PC-3 (cell line): Measurements from ENCODE around the gene EDN2. TPM values are rescaled to one million over a fixed set of nuclear protein-coding genes. Genes with fewer than 3 reads are reported as not detected.

Experiments
- ATAC-seq: fragments of 200-7000 bp; cut with Tn5 transposase; 2 replicates; pipeline ENCODE4 v1.9.1; 2020; ENCODE audit warnings: mild to moderate bottlenecking, moderate library complexity
- BruUV-seq: library from RNA; stranded (reverse); fragments of 400-500 nt; replicated peaks from 2 replicates; lab custom pipeline; 2021; lab: Mats Ljungman, UMichigan
- CTCF ChIA-PET: fragments of 300-600 bp; sonication (Branson Sonifier 250); formaldehyde crosslinking; loops from one replicate; lab custom pipeline; 2022; ENCODE audit warnings: antibody characterized with exemption; lab: Charles Lee
- POLR2A ChIA-PET: fragments of 300-600 bp; sonication (Branson Sonifier 250); formaldehyde crosslinking; loops from one replicate; lab custom pipeline; 2022; ENCODE audit warnings: antibody characterized with exemption; ENCODE audit not compliant: unreplicated experiment; lab: Charles Lee
- DNase-seq: peaks from one replicate; pipeline ENCODE4 v3.0.0-alpha.2; 2015
- H2AFZ ChIP-seq: fragments of 300-600 bp; sonication (generic); 2 replicates; pipeline ENCODE4 v1.6.0; 2016; ENCODE audit warnings: antibody characterized with exemption, low read length
- H3F3A ChIP-seq: fragments of 300-600 bp; sonication (generic); one replicate; pipeline ENCODE4 v1.6.0; 2017; ENCODE audit warnings: antibody characterized with exemption, low read length, control low read depth, mild to moderate bottlenecking; ENCODE audit not compliant: unreplicated experiment
- H3K27ac ChIP-seq: fragments of 300-600 bp; sonication (generic); 2 replicates; pipeline ENCODE4 v1.5.1; 2016; ENCODE audit warnings: mild to moderate bottlenecking, low read length
- H3K27me3 ChIP-seq: fragments of 300-600 bp; sonication (generic); 2 replicates; pipeline ENCODE4 v1.6.1; 2016; ENCODE audit warnings: low read length, mixed read lengths
- H3K36me3 ChIP-seq: fragments of 300-600 bp; sonication (generic); 2 replicates; pipeline ENCODE4 v1.6.1; 2016; ENCODE audit warnings: low read depth, mixed run types, low read length, mixed read lengths
- H3K4me1 ChIP-seq: fragments of 300-600 bp; sonication (generic); 2 replicates; pipeline ENCODE4 v1.5.1; 2016; ENCODE audit warnings: low read length; ENCODE audit not compliant: insufficient read depth
- H3K4me2 ChIP-seq: fragments of 300-600 bp; sonication (generic); 2 replicates; pipeline ENCODE4 v1.6.0; 2016; ENCODE audit warnings: low read length
- H3K4me3 ChIP-seq: fragments of 300-600 bp; sonication (generic); 2 replicates; pipeline ENCODE4 v1.5.1; 2016; ENCODE audit warnings: mild to moderate bottlenecking, low read length, mixed read lengths
- H3K79me2 ChIP-seq: fragments of 300-600 bp; sonication (generic); 2 replicates; pipeline ENCODE4 v1.6.1; 2017; ENCODE audit warnings: low read length, mixed read lengths
- H3K9ac ChIP-seq: fragments of 300-600 bp; sonication (generic); 2 replicates; pipeline ENCODE4 v1.6.0; 2016; ENCODE audit warnings: mild to moderate bottlenecking, low read length
- H3K9me2 ChIP-seq: fragments of 300-600 bp; sonication (generic); replicated peaks from 2 replicates; pipeline ENCODE4 v1.6.1; 2016; ENCODE audit warnings: mixed run types, low read length, mixed read lengths
- H3K9me3 ChIP-seq: fragments of 300-600 bp; sonication (generic); 2 replicates; pipeline ENCODE4 v1.6.1; 2016; ENCODE audit warnings: low read length, mixed read lengths
- H4K20me1 ChIP-seq: fragments of 300-600 bp; sonication (generic); 2 replicates; pipeline ENCODE4 v1.6.1; 2016; ENCODE audit warnings: low read length, mixed read lengths
- CTCF ChIP-seq: fragments of 300-600 bp; sonication (generic); conservative IDR thresholded peaks from 2 replicates; pipeline ENCODE4 v1.5.1; 2017; ENCODE audit warnings: antibody characterized with exemption, low read depth, mild to moderate bottlenecking, low read length
- EZH2 ChIP-seq: fragments of 300-600 bp; sonication (generic); IDR thresholded peaks from one replicate; pipeline ENCODE4 v1.6.1; 2017; ENCODE audit warnings: antibody characterized with exemption, mild to moderate bottlenecking, low read length; ENCODE audit not compliant: unreplicated experiment
- EZH2phosphoT487 ChIP-seq: fragments of 300-600 bp; sonication (generic); IDR thresholded peaks from 2 replicates; pipeline ENCODE4 v1.6.1; 2018; ENCODE audit warnings: mild to moderate bottlenecking, antibody characterized with exemption, low read length, borderline replicate concordance
- intact Hi-C: fragments of 100-400 bp; cut with micrococcal nuclease; formaldehyde crosslinking; loops from 2 replicates; pipeline ENCODE4 v1.9.0; 2023
- total RNA-seq: library from RNA; depleted of rRNA; stranded (reverse); fragments of >200 nt; gene quantifications from 2 replicates; pipeline ENCODE4 v1.2.3, GENCODE V29; 2014

EDN2 gene
- total RNA-seq, 1 experiment from 2014 or later, result 0.36 TPM

- no peaks in the 10 kb centered on the region for H3K79me2 ChIP-seq
- no peaks in the 10 kb centered on the region for H3F3A ChIP-seq
- no peak for ATAC-seq
- H3K36me3 ChIP-seq, result no peaks in the 10 kb centered on the region
- no TSS peak for BruUV-seq
- H3K4me3 ChIP-seq, result no peak overlapping the region
- H3K4me2 ChIP-seq, result no peak overlapping the region
- no peaks in the 10 kb centered on the region for H3K27me3 ChIP-seq
- CTCF ChIA-PET, result no interaction called here
- no peaks in the 10 kb centered on the region for H3K9me2 ChIP-seq
- no peak overlapping the region for H3K9ac ChIP-seq
- no peak overlapping the region for H2AFZ ChIP-seq
- intact Hi-C loops, result loop anchor here (10.0 kb wide), 1 partner anchor 49 kb away; the partner anchor contains the start of gene EDN2
- no peaks in the 10 kb centered on the region for H3K9me3 ChIP-seq
- POLR2A ChIA-PET, result no interaction called here
- H4K20me1 ChIP-seq, result no peaks in the 10 kb centered on the region
- no peak overlapping the region for H3K27ac ChIP-seq
- TF ChIP-seq EZH2phosphoT487 (no peak), EZH2 (no peak), CTCF (no peak)
- DNase-seq, result no peak
- peaks cover 20% of the 10 kb centered on the region for H3K4me1 ChIP-seq
Measured at GRCh38 chr1:41435570-41436178, 48.8 kb downstream of the EDN2 start.

DNA sequence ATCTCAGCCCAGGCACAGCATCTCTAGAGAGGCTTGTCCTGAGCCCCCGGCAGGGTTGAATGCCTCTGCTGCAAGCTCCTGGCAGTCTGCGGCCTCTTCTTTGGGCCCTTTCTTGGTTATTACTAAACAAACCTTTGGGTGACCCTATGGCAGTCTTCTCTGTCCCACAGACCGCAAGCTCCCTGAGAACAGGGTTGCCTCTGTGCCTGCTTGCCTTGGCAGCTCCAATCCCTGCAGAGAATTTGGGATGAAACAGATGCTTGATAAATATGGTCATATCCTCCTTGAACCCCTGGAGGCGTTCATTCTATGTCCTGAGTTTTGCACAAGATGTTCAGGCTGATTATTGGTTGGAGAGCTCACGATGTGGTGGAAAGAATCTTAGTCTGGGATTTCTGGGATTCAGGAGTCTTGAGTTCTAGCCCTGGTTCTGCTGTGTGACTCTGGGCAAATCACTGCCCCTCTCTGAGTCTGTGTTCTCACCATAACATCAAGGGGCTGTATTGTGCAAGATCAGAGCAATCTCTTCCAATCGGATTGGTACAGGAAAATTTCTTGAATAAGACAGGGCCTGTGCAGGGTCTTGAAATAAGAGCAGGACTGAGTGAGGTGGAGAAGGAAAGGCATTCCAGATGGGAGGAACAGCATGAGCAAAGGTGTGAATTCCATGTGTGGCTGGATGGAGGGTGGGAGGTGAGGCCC, 49.6 kb downstream of the EDN2 start:
- Histone ChIP-seq H3K27me3 (no peaks in the 10 kb centered on the region), H3F3A (no peaks in the 10 kb centered on the region), H3K27ac (no peak overlapping the region), H3K4me2 (no peak overlapping the region), H3K4me3 (no peak overlapping the region), H2AFZ (no peak overlapping the region), H3K9me2 (no peaks in the 10 kb centered on the region), H3K9ac (no peak overlapping the region), H4K20me1 (no peaks in the 10 kb centered on the region), H3K36me3 (no peaks in the 10 kb centered on the region), H3K79me2 (no peaks in the 10 kb centered on the region), H3K9me3 (no peaks in the 10 kb centered on the region), H3K4me1 (peaks cover 20% of the 10 kb centered on the region)
- BruUV-seq, result no TSS peak
- POLR2A ChIA-PET, result no interaction called here
- DNase-seq, result no peak
- TF ChIP-seq EZH2phosphoT487 (no peak), EZH2 (no peak), CTCF (no peak)
- no peak for ATAC-seq
- intact Hi-C loops, result loop anchor here (5.0 to 10.0 kb wide), 2 partner anchors 50 to 73 kb away; partner anchors contain the start of genes EDN2 and FOXO6
- CTCF ChIA-PET, result no interaction called here

DNA sequence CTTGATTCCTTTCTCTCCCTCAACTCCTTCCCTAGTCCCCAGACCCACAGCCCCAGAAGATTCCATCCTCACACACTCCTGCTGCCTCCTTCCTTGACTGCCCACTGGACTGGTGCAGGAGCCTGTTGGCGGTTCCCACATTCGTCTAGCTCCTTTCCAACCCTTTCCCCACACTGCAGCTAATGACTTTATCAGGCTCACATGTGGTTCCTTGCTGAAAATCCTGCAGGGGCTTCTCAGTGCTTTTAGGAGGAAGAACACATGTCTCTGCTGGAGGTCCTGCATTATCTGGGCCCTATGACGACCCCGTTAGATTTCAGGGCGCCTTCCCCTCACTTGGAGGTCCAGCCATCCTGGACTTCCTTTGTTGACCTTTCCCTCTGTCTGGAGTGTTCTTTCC, 50.2 kb downstream of the EDN2 start:
- H3F3A ChIP-seq, result no peaks in the 10 kb centered on the region
- no peaks in the 10 kb centered on the region for H3K9me3 ChIP-seq
- no peaks in the 10 kb centered on the region for H3K79me2 ChIP-seq
- H4K20me1 ChIP-seq, result no peaks in the 10 kb centered on the region
- H3K4me1 ChIP-seq, result peaks cover 20% of the 10 kb centered on the region
- POLR2A ChIA-PET, result no interaction called here
- no peaks in the 10 kb centered on the region for H3K36me3 ChIP-seq
- no peak overlapping the region for H3K27ac ChIP-seq
- H2AFZ ChIP-seq, result no peak overlapping the region
- ATAC-seq, result no peak
- DNase-seq, result no peak
- BruUV-seq, result no TSS peak
- TF ChIP-seq CTCF (no peak), EZH2 (no peak), EZH2phosphoT487 (no peak)
- H3K27me3 ChIP-seq, result no peaks in the 10 kb centered on the region
- no peak overlapping the region for H3K4me3 ChIP-seq
- intact Hi-C loops, result loop anchor here (5.0 to 10.0 kb wide), 2 partner anchors 50 to 72 kb away; partner anchors contain the start of genes EDN2 and FOXO6
- no peaks in the 10 kb centered on the region for H3K9me2 ChIP-seq
- no peak overlapping the region for H3K4me2 ChIP-seq
- H3K9ac ChIP-seq, result no peak overlapping the region
- CTCF ChIA-PET, result interaction anchor here (0.6 kb wide), 1 partner anchor 49 kb away, joined by 3 read pairs; no protein-coding TSS in a partner anchor
